Stomach (tissue), 4 donors: ENCODE data around the gene COG4.

Experiments
- EP300 ChIP-seq: sonication (generic); formaldehyde crosslinking; IDR thresholded peaks from one replicate; pipeline ENCODE4 v1.6.1; 2017; ENCODE audit warnings: antibody characterized with exemption
- POLR2A ChIP-seq, 4 donors: fragments of 450-650 bp; IDR thresholded peaks; one replicate each; pipeline ENCODE4 v1.6.1; 2016; ENCODE audit warnings: antibody characterized with exemption in 4 of 4, control low read depth in 2 of 4, mild to moderate bottlenecking in 1 of 4, moderate library complexity in 1 of 4
- POLR2AphosphoS5 ChIP-seq, 3 donors: sonication (generic); formaldehyde crosslinking; IDR thresholded peaks; one replicate each; pipeline ENCODE4 v1.6.1; 2016; ENCODE audit warnings: antibody characterized with exemption in 3 of 3
- TF ChIP-seq, protein P1 (sequence below), 7 experiments: fragments of 450-650 bp in 4 of 7; fragments of 200-600 bp in 3 of 7; sonication (generic) in 3 of 7; IDR thresholded peaks; one replicate each; pipeline ENCODE4 v1.5.1; 2016 to 2019; ENCODE audit warnings: antibody characterized with exemption in 7 of 7, control low read depth in 2 of 7, mild to moderate bottlenecking in 1 of 7

DNA sequence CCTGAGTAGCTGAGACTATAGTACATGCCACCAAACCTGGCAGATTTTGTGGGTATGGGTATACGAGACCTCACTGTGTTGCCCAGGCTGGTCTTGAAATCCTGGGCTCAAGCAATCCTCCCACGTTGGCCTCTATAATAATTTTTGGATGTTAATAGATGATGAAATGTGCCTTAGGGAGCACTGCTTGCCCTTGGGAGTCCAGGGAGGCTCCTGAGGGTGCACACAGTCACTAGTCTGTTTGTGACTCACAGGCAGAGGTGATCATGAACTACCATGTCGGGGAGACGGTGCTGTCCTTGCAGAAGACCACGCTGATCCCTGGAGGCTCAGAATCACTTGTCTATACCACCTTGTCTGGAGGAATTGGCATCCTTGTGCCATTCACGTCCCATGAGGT, 46.4 kb upstream of the COG4 start:
- TF ChIP-seq, protein P1, sequence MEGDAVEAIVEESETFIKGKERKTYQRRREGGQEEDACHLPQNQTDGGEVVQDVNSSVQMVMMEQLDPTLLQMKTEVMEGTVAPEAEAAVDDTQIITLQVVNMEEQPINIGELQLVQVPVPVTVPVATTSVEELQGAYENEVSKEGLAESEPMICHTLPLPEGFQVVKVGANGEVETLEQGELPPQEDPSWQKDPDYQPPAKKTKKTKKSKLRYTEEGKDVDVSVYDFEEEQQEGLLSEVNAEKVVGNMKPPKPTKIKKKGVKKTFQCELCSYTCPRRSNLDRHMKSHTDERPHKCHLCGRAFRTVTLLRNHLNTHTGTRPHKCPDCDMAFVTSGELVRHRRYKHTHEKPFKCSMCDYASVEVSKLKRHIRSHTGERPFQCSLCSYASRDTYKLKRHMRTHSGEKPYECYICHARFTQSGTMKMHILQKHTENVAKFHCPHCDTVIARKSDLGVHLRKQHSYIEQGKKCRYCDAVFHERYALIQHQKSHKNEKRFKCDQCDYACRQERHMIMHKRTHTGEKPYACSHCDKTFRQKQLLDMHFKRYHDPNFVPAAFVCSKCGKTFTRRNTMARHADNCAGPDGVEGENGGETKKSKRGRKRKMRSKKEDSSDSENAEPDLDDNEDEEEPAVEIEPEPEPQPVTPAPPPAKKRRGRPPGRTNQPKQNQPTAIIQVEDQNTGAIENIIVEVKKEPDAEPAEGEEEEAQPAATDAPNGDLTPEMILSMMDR (IDR thresholded peaks at IDR 0.05), result no peak
- TF ChIP-seq POLR2A (IDR thresholded peaks at IDR 0.05), result no peak
- no peak for TF ChIP-seq POLR2AphosphoS5 (IDR thresholded peaks at IDR 0.05)
- TF ChIP-seq EP300, result no peak
